Fibroblast of pulmonary artery (primary cell): Measurements from ENCODE around the gene CMTM6.
A peak's percentile ranks its signal among the peaks of the same experiment; 100 is the strongest.
"Not testable (repeated sequence)": the region's sequence is repeated elsewhere in the genome, so short reads cannot be mapped to it uniquely, and the experiment has no call there.

Experiments
- DNase-seq: peaks from one replicate; pipeline ENCODE4 v3.0.0-alpha.2; 2010; ENCODE audit warnings: low read depth
- H3K4me3 ChIP-seq: replicated peaks from 2 replicates; pipeline ENCODE4 v1.5.1; 2011; ENCODE audit warnings: low read depth, mild to moderate bottlenecking, control low read depth, low read length, moderate library complexity
- CTCF ChIP-seq: IDR thresholded peaks from 2 replicates; pipeline ENCODE4 v1.5.1; 2011; ENCODE audit warnings: mild to moderate bottlenecking, control low read depth, low read length, inconsistent platforms; ENCODE audit errors: missing control alignments

The CMTM6 gene

DNA sequence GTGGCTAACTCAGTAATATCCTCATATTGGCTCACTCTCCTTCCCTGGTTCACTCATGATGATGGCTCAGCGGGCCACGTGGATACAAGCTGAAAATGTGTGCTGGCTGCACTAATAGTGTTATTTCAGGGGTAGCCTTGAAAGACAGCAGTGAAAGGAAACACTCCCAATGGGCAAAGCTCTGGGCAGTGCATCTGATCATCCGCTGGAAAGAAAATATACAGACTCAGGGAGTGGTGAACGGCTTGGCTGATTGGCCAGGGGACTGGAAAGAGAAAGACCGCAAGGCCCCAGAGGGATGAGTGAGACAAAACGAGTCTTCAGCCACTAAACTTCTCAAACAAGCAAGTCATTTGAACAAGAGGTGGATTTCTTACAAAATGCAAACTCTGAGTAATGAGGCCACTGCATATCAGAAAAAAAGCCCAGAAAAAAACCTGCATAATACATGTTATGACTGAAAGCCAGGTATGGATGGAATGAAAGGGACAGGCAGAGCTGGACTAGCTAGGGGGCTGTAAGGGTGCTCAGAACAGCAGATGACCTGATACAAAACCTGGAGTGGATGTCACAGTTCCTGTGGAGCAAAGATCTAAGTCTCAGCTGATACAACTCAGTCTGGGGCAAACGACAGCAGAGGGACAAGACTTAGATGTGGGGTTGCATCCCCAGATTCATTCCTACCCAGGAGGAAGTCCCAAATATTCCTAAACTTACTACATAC lies 33.3 kb downstream of the CMTM6 start:
- no peak for TF ChIP-seq CTCF
- no peak for DNase-seq
- H3K4me3 ChIP-seq, result no peak overlapping the region

- peak; percentile 68 for TF ChIP-seq CTCF
- peak; percentile 74 for DNase-seq
- H3K4me3 ChIP-seq, result no peak overlapping the region
Measured at GRCh38 chr3:32467333-32468070, 35.1 kb downstream of the CMTM6 start.

DNA sequence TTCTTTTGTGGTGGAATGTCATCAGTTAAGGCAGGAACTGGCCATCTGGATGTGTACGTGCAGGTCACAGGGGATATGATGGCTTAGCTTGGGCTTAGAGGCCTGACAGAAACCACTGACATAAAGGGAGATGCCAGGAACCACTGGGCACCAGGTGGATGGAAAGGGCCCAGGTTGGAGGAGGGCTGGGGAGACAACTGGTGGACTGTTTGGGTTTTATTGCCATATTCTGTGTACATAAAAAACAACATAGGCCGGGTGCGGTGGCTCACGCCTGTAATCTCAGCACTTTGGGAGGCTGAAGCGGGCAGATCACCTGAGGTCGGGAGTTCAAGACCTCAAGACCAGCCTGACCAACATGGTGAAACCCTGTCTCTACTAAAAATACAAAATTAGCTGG lies 35.8 kb downstream of the CMTM6 start:
- DNase-seq, H3K4me3 ChIP-seq: not testable (repeated sequence)

DNA sequence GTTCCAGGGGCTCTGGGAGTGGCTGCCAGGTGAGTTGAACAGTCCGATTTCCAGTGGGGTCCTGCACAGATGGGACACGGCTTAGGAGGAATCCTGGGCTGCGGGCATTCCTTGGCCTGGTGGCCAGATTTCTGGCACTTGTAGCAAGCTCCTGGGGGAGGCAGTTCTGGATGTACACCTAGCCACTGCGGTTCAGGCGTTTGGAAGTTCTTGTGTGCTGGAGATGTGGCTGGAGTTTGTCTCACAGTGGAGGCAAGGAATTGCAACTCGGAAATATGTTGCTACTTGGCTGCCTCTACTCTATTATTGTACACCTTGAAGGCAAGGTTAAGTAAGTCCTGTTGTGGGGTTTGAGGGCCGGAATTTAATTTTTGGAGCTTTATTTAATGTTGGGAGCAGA lies 37.9 kb downstream of the CMTM6 start:
- not testable (repeated sequence) for H3K4me3 ChIP-seq, DNase-seq

- not testable (repeated sequence) for DNase-seq
Measured at GRCh38 chr3:32463415-32463814, 39.2 kb downstream of the CMTM6 start.

GRCh38 chr3:32462191-32462986 lies 40.3 kb downstream of the CMTM6 start:
- not testable (repeated sequence) for H3K4me3 ChIP-seq, DNase-seq

More at GRCh38 chr3:32463415-32463814, 39.2 kb downstream of the CMTM6 start:
- H3K4me3 ChIP-seq, result not testable (repeated sequence)

- DNase-seq, H3K4me3 ChIP-seq: not testable (repeated sequence)
Measured at GRCh38 chr3:32460817-32461496, 41.7 kb downstream of the CMTM6 start.

DNA sequence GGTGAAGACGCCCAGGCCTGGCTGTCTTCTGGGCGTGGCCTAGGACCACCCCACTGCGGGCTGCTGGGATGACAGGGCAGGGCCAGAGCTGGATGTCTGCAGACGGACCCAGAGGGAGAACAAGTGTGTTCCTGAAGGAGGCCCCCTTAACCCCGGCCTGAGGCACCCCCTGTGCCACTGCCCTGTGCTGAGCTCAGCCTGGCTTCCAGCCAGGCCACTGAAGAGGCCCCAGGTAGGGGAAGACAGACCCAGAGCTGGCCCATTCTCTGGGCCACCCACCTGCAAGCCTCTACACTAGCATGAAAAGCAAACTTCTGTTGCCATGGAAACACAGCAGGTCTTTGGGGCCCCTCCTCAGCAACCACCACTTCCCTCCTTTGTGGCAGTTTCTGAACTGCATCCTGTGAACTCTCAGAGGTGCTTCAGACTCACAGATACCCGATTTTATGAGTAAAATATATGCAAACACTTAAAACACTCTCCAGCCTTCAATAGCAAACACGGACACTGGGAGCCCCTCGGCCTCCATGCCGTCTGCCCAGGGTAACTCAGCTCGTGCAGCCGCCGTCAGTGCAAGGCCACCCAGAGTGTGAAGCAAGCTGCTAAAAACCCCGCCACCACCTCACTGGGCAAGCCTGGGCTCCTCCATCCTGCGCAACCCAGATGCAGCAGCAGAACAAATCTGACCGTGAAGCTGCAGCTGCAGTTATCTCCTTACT lies 42.5 kb downstream of the CMTM6 start:
- no peak for DNase-seq
- no peak overlapping the region for H3K4me3 ChIP-seq
- no peak for TF ChIP-seq CTCF

GRCh38 chr3:32459450-32459849 lies 43.2 kb downstream of the CMTM6 start:
- no peak for TF ChIP-seq CTCF
- DNase-seq, result no peak
- no peak overlapping the region for H3K4me3 ChIP-seq
